T-helper 9 cell (primary cell): ENCODE results near the gene TUT1.
"Not testable (repeated sequence)": the region's sequence is repeated elsewhere in the genome, so short reads cannot be mapped to it uniquely, and the experiment has no call there.

Experiments
- DNase-seq: peaks from one replicate; pipeline ENCODE4 v3.0.0-alpha.2; 2020

Gene TUT1

GRCh38 chr11:62554387-62555167, 36.7 kb downstream of the TUT1 start:
- no peak for DNase-seq

DNA sequence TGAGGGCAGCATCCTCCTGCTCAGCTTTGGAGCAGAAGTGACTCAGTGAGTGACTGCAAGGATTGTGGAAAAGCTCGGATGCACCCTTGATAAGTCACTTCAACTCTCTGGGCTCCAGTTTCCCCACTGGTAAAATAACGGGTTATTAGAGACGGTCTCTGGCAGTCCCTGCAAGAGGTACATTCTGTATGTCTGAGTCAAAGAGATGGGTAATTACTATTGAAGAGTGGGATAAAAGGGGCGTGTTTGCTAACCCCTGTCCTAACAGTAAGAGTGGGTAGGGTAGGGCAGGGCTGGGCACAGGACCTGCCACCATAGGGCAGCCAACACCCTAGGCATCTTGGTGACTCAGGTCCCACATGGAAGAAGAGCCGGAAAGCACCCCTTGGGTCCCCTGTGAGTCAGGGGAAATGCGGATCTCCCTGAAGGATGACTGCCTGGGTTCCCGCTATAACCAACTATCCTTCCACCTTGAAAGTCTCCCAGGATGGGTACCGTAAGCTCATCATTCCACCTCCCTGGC, 37.4 kb downstream of the TUT1 start:
- DNase-seq: no peak

- DNase-seq: peak; percentile 68
These were observed 38.1 kb downstream of the TUT1 start for GRCh38 chr11:62553080-62553838.

- no peak for DNase-seq
These were observed 38.7 kb downstream of the TUT1 start for GRCh38 chr11:62552485-62553079.

- DNase-seq: not testable (repeated sequence)
These were observed 40.8 kb downstream of the TUT1 start for GRCh38 chr11:62550478-62550877.

- DNase-seq: no peak
These were observed 42.6 kb downstream of the TUT1 start for GRCh38 chr11:62548545-62549335.

- DNase-seq: no peak
These were observed 43.5 kb downstream of the TUT1 start for GRCh38 chr11:62547691-62548281.

DNA sequence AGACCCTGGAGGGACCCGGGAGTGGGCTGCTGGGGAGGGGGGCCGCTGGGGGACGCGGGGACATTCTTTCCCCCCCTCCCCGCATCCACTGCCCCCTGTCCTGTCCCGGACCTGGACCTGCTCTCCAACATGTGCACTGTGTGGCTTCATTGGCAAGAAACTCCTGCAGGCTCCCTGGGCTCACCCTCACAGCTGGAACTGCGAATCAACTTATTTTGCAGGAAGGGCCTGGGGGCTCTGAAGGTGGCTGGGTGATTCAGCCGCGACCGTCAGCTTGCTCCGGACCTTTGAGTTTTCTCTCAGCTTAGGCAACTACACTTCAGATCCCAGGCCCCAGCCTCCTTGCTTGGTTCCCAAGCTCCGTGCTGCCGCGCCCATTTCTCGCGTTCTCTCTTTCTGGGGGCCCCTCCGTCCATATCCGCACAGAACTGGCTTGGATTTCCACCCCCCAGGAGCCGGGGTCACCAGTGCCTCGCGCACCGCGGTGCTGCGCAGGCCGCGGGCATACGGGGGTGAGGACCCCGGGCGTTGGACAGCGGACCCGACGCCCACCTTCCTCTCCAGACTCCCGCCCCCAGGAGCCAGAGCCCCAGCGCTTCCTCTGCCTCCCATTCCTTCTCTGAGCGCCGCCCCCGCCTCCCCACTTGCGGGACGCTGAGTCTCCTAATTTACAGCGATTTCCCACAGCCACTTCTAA, 44.2 kb downstream of the TUT1 start:
- DNase-seq: no peak

GRCh38 chr11:62546244-62546928, 44.9 kb downstream of the TUT1 start, which contains the start of gene AHNAK:
AHNAK (minus strand) TSS chr11:62546806; CDS start chr11:62536098, 10,708 bp downstream.
- DNase-seq: peak; percentile 62

- peak; percentile 71 for DNase-seq
These were observed 45.7 kb downstream of the TUT1 start for GRCh38 chr11:62545437-62546243.

- DNase-seq: no peak
These were observed 46.5 kb downstream of the TUT1 start for GRCh38 chr11:62544581-62545436.

DNA sequence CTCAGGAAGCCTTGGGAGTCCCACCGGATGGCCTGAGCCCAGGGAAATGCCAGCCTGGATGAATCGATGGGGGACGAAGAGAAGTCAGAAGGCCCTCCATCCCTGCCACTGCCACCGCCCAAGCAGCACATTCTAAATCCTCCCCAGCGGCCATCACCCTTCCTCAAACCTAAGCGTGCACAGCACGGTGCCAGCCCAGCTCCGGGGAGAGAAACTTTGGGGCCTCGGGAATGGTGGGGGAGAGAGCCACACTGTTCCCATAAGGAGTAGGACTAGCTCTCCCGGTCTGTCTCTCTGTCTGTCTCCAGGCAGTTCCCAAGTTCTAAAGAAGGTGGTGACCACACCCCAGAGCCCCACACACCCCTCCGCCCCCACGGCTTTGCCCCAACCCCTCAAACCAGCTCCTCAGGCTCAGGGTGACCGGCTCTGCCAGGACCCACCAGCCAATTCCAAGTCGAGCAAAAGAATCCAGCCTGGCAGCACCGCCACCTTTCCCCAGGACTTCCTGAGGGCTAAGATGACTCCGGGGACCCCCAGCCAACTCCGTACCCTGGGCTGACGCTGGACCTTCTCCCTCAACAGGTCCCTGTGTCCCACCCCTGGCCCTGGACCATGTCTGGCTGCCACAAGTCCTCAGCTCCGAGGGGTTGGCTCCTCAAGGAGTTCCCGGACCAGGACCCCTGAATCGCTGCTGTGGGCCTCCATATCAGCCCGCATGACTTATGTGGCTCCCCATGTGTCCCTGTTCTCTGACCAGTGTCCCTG, 47.5 kb downstream of the TUT1 start:
- DNase-seq: no peak

GRCh38 chr11:62542750-62543567, 48.4 kb downstream of the TUT1 start:
- peak; percentile 69 for DNase-seq

- no peak for DNase-seq
These were observed 49.1 kb downstream of the TUT1 start for GRCh38 chr11:62542111-62542745.

GRCh38 chr11:62540804-62541701, 50.3 kb downstream of the TUT1 start:
- no peak for DNase-seq
